Measurements from ENCODE around the gene UCKL1.
"Not testable (repeated sequence)": the region's sequence is repeated elsewhere in the genome, so short reads cannot be mapped to it uniquely, and the experiment has no call there.

Gene UCKL1

GRCh38 chr20:63942969-63943807 lies 13.0 kb downstream of the UCKL1 start:
- no peak for FAIRE-seq

GRCh38 chr20:63942250-63942951 lies 13.8 kb downstream of the UCKL1 start:
- FAIRE-seq: no peak

GRCh38 chr20:63941282-63942081 lies 14.7 kb downstream of the UCKL1 start:
- no peak for FAIRE-seq

- FAIRE-seq: no peak
Measured at GRCh38 chr20:63940472-63941266, 15.5 kb downstream of the UCKL1 start.

- FAIRE-seq: no peak
Measured at GRCh38 chr20:63940071-63940471, 16.1 kb downstream of the UCKL1 start.

- FAIRE-seq: no peak
Measured at GRCh38 chr20:63939061-63939935, 16.9 kb downstream of the UCKL1 start.

GRCh38 chr20:63937596-63937995 lies 18.6 kb downstream of the UCKL1 start:
- FAIRE-seq: no peak

- no peak for FAIRE-seq
Measured at GRCh38 chr20:63935447-63935846, 20.8 kb downstream of the UCKL1 start.

- FAIRE-seq: no peak
Measured at GRCh38 chr20:63934271-63935068, 21.7 kb downstream of the UCKL1 start.

- no peak for FAIRE-seq
Measured at GRCh38 chr20:63933646-63934045, 22.6 kb downstream of the UCKL1 start.

- no peak for FAIRE-seq
Measured at GRCh38 chr20:63932606-63933160, 23.5 kb downstream of the UCKL1 start.

- no peak for FAIRE-seq
Measured at GRCh38 chr20:63931735-63932134, 24.5 kb downstream of the UCKL1 start.

- FAIRE-seq: no peak
Measured at GRCh38 chr20:63930971-63931553, 25.2 kb downstream of the UCKL1 start.

GRCh38 chr20:63929473-63929883 lies 26.7 kb downstream of the UCKL1 start:
- FAIRE-seq: not testable (repeated sequence)

- FAIRE-seq: no peak
Measured at GRCh38 chr20:63929071-63929470, 27.1 kb downstream of the UCKL1 start.

GRCh38 chr20:63926298-63926697 lies 29.9 kb downstream of the UCKL1 start:
- FAIRE-seq: no peak

- no peak for FAIRE-seq
Measured at GRCh38 chr20:63924241-63924640, 32.0 kb downstream of the UCKL1 start.

- FAIRE-seq: no peak
Measured at GRCh38 chr20:63923651-63924050, 32.6 kb downstream of the UCKL1 start.

- FAIRE-seq: no peak
Measured at GRCh38 chr20:63920226-63920625, 36.0 kb downstream of the UCKL1 start.

GRCh38 chr20:63919130-63919529 lies 37.1 kb downstream of the UCKL1 start:
- FAIRE-seq: no peak
